Measurements from ENCODE around the gene DIAPH2. TPM values are rescaled to one million over a fixed set of nuclear protein-coding genes. Genes with fewer than 3 reads are reported as not detected.

DIAPH2 gene
- total and polyA plus RNA-seq, 7 donors: 2.6 to 19.2 (median 11.5) TPM

DNA sequence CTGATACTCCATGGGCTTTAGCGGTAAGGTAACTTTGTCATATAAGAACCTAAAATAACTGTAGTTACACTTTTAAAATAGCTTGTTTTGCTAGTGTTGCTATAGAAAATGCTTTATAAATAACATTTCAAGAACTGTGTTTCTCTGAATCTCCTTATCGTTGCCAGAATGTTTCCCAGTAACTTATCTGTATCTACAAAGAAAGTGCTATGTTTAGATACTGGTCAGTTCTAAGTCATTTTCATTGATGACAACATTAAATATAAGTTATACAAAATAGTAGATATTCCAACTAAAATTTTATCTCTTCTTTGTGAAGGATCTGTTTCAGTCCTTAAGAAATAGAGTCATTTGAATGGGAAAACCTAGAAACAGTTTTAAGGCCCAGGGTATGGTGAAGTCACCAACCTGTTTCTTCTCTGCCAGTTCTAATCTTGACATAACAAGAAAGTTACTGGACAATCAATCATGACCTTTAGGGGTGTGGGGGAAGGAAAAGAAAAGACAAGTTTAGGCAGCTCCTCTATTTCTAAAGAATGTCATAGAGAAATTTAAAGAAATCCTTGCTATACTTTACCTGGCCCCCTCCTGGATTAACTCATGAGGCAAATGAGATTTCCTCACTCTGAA is 625.0 kb downstream of the DIAPH2 start:
- no peak for ATAC-seq
- Histone ChIP-seq H3K27me3 (ENCODE audit: insufficient read depth in 3 of 3, low read length in 2 of 3) (no peaks in the 10 kb centered on the region), H3K9me3 (no peaks in the 10 kb centered on the region), H3K4me3 (no peak overlapping the region), H3K27ac (no peak overlapping the region), H3K4me1 (no peaks in the 10 kb centered on the region), H3K36me3 (ENCODE audit: insufficient read depth in 1 of 2, low read depth in 1 of 2) (no peaks in the 10 kb centered on the region)
- WGBS, 3 donors: 65 to 85% (median 84%) methylated on average over 2 of the region's 2 CpGs
- DNase-seq: no peak
- intact Hi-C loops (cut with DNase I): no loop called here
- TF ChIP-seq, protein P1, sequence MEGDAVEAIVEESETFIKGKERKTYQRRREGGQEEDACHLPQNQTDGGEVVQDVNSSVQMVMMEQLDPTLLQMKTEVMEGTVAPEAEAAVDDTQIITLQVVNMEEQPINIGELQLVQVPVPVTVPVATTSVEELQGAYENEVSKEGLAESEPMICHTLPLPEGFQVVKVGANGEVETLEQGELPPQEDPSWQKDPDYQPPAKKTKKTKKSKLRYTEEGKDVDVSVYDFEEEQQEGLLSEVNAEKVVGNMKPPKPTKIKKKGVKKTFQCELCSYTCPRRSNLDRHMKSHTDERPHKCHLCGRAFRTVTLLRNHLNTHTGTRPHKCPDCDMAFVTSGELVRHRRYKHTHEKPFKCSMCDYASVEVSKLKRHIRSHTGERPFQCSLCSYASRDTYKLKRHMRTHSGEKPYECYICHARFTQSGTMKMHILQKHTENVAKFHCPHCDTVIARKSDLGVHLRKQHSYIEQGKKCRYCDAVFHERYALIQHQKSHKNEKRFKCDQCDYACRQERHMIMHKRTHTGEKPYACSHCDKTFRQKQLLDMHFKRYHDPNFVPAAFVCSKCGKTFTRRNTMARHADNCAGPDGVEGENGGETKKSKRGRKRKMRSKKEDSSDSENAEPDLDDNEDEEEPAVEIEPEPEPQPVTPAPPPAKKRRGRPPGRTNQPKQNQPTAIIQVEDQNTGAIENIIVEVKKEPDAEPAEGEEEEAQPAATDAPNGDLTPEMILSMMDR (IDR thresholded peaks at IDR 0.05): no peak

DNA sequence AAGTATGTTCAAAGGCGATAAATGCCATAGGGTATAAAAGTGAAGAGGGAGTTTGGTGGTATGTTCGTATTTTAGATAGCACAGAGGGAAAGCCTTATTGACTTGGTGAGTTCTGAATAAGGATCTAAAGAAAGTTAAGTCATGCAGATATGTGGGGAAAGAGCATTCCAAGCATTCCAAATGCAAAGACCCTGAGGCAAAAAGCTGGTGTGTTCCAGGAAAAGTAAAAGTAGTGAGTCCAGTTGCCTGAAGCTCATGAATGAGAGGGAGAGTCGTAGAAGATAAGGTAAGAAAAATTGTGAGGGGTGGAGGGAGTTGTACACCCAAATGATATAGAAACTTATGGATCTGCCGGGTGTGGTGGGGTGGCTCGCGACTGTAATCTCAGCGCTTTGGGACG is 625.7 kb downstream of the DIAPH2 start:
- no peak overlapping the region for H3K4me3 ChIP-seq
- TF ChIP-seq, protein P1 (IDR thresholded peaks at IDR 0.05): no peak
- 46 to 87% (median 79%) methylated on average over 8 of the region's 8 CpGs for WGBS, 3 donors
- ATAC-seq (no peak), DNase-seq (no peak)
- intact Hi-C loops (cut with DNase I): no loop called here
- H3K27ac ChIP-seq: no peak overlapping the region
- no peaks in the 10 kb centered on the region for H3K4me1 ChIP-seq
- H3K9me3 ChIP-seq: no peaks in the 10 kb centered on the region
- H3K27me3 ChIP-seq (ENCODE audit: insufficient read depth in 3 of 3, low read length in 2 of 3): no peaks in the 10 kb centered on the region
- no peaks in the 10 kb centered on the region for H3K36me3 ChIP-seq (ENCODE audit: insufficient read depth in 1 of 2, low read depth in 1 of 2)

DNA sequence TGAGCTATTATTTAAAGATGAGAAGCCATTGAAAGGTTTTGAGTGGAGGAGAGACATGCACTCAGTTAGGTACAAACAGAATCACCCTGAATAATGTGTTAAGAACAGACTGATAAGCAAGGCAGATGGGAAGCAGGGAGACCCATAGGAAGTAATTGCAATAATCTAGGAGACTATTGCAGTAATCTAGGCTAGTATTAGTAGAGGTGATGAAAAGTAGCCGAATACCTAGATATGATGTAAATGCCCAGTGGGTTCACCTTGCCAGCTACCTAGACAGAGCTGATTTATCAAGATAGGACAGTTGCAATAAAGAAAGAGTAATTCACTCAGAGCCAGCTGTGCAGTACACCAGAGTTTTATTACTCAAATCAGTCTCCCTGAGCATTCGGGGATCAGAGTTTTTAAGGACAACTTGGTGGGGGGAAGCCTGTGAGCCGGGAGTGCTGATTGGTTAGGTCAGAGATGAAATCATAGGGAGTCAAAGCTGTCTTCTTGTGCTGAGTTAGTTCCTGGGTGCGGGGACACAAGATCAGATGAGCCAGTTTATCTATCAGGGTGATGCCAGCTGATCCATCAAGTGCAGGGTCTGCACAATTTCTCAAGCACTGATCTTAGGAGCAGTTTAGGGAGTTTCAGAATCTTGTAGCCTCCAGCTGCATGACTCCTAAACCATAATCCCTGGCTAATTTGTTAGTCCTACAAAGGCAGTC is 626.6 kb downstream of the DIAPH2 start:
- TF ChIP-seq, protein P1 (IDR thresholded peaks at IDR 0.05): no peak
- Histone ChIP-seq H3K9me3 (no peaks in the 10 kb centered on the region), H3K4me1 (no peaks in the 10 kb centered on the region), H3K27me3 (ENCODE audit: insufficient read depth in 3 of 3, low read length in 2 of 3) (no peaks in the 10 kb centered on the region), H3K4me3 (no peak overlapping the region), H3K27ac (no peak overlapping the region), H3K36me3 (ENCODE audit: insufficient read depth in 1 of 2, low read depth in 1 of 2) (no peaks in the 10 kb centered on the region)
- no peak for ATAC-seq
- no peak for DNase-seq
- 73 to 82% (median 76%) methylated on average over 4 of the region's 4 CpGs for WGBS, 3 donors
- intact Hi-C loops (cut with DNase I): no loop called here

DNA sequence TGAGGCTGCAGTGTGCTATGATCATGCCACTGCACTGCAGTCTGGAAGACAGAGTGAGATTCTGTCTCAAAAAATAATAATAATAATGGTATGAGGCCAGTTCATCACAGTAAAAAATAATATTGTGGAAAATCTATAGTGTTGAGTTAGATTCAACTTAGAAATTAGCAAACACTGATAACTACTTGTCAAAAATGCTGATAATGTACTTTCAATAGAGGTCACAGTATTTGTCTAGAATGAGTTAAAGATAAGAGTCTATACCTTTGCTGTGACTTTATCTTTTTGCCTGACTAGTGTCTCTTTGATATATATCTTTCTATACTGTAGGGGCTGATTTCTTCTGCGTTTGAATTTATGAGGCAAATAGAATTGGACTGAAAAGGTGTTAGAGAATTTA is 629.7 kb downstream of the DIAPH2 start:
- no peak for ATAC-seq
- WGBS, 3 donors: 74 to 89% (median 86%) methylated on average over 1 of the region's 1 CpG
- intact Hi-C loops (cut with DNase I): no loop called here
- Histone ChIP-seq H3K36me3 (ENCODE audit: insufficient read depth in 1 of 2, low read depth in 1 of 2) (no peaks in the 10 kb centered on the region), H3K4me1 (no peaks in the 10 kb centered on the region), H3K9me3 (no peaks in the 10 kb centered on the region), H3K4me3 (no peak overlapping the region), H3K27me3 (ENCODE audit: insufficient read depth in 3 of 3, low read length in 2 of 3) (peaks cover 0 to 5% (median 0%) of the 10 kb centered on the region in 3 donors), H3K27ac (no peak overlapping the region)
- TF ChIP-seq, protein P1 (IDR thresholded peaks at IDR 0.05): no peak
- DNase-seq: no peak

Measured in psoas muscle (tissue), 8 donors.